Esophagus muscularis mucosa (tissue), 4 donors: ENCODE data around the gene HHIP. TPM values are rescaled to one million over a fixed set of nuclear protein-coding genes. Genes with fewer than 3 reads are reported as not detected.
"Not testable (repeated sequence)": the region's sequence is repeated elsewhere in the genome, so short reads cannot be mapped to it uniquely, and the experiment has no call there.

ENCODE experiments used
- DNase-seq: peaks from one replicate; pipeline ENCODE4 v3.0.0-alpha.2; 2017; ENCODE audit errors: extremely low spot score
- H3K27ac ChIP-seq, 4 donors: fragments of 200-600 bp; sonication (generic); replicated peaks in 1 of 4; 1 replicate in 3 of 4; 2 replicates in 1 of 4; pipeline ENCODE4 v1.5.1; 2016 to 2019; ENCODE audit warnings: mild to moderate bottlenecking in 1 of 4
- H3K27me3 ChIP-seq, 4 donors: fragments of 200-600 bp; sonication (generic); one replicate each; pipeline versions ENCODE4 v1.5.1 to v1.6.0; 2016 to 2019
- H3K36me3 ChIP-seq, 4 donors: fragments of 200-600 bp; sonication (generic); one replicate each; pipeline ENCODE4 v1.5.1; 2016 to 2019
- H3K4me1 ChIP-seq, 4 donors: fragments of 200-600 bp; sonication (generic); one replicate each; pipeline ENCODE4 v1.5.1; 2016 to 2019
- H3K4me3 ChIP-seq, 4 donors: fragments of 200-600 bp; sonication (generic); 1 replicate in 2 of 4; 2 replicates in 2 of 4; pipeline ENCODE4 v1.5.1; 2016 to 2019; ENCODE audit warnings: mild to moderate bottlenecking in 4 of 4, moderate library complexity in 1 of 4
- H3K9me3 ChIP-seq, 4 donors: fragments of 200-600 bp; sonication (generic); 1 replicate in 3 of 4; 2 replicates in 1 of 4; pipeline ENCODE4 v1.5.1; 2016 to 2019
- CTCF ChIP-seq, 3 experiments: fragments of 200-600 bp in 2 of 3; fragments of 450-650 bp in 1 of 3; sonication (generic) in 2 of 3; IDR thresholded peaks; one replicate each; pipeline ENCODE4 v1.5.1; 2017 to 2019; ENCODE audit warnings: antibody characterized with exemption in 3 of 3, mild to moderate bottlenecking in 2 of 3, moderate library complexity in 1 of 3
- EP300 ChIP-seq: sonication (generic); formaldehyde crosslinking; IDR thresholded peaks from one replicate; pipeline ENCODE4 v1.6.1; 2017; ENCODE audit warnings: antibody characterized with exemption
- POLR2A ChIP-seq: fragments of 450-650 bp; IDR thresholded peaks from one replicate; pipeline ENCODE4 v1.6.1; 2017; ENCODE audit warnings: antibody characterized with exemption, moderate library complexity, mild to moderate bottlenecking, low read depth
- POLR2AphosphoS5 ChIP-seq, 2 donors: sonication (generic); formaldehyde crosslinking; IDR thresholded peaks; one replicate each; pipeline ENCODE4 v1.6.1; 2017; ENCODE audit warnings: antibody characterized with exemption in 2 of 2
- WGBS: methylation state at CpG from one replicate; pipeline ENCODE4 v1.1.5; 2018; 5-methylcytosine and 5-hydroxymethylcytosine counted together
- intact Hi-C: fragments of 100-400 bp; cut with DNase I; formaldehyde crosslinking; loops from one replicate; pipeline ENCODE4 v1.15.1; 2023
- small RNA-seq, 3 donors: library from RNA; depleted of rRNA; stranded (forward); fragments of <200 nt; gene quantifications; one replicate each; pipeline ENCODE3, GENCODE V24; 2016
- total RNA-seq, 4 donors: library from RNA; depleted of rRNA; stranded (reverse); fragments of >200 nt; gene quantifications; one replicate each; pipeline versions ENCODE4 v1.1.0 to v1.2.1, GENCODE V29; 2016

Gene HHIP
- total RNA-seq, 4 donors from 2014 or later: under 0.01 to 0.75 (median 0.15) TPM

GRCh38 chr4:144788469-144788868 lies 142.5 kb downstream of the HHIP start:
- 65% methylated on average over 1 of the region's 1 CpG for WGBS
- no peak for TF ChIP-seq EP300
- no peak for TF ChIP-seq POLR2AphosphoS5 (IDR thresholded peaks at IDR 0.05)
- no peak for TF ChIP-seq CTCF (IDR thresholded peaks at IDR 0.05)
- no peak for TF ChIP-seq POLR2A
- intact Hi-C loops: no loop called here
- Histone ChIP-seq H3K4me3 (no peak overlapping the region), H3K36me3 (no peaks in the 10 kb centered on the region), H3K27ac (no peak overlapping the region), H3K27me3 (no peaks in the 10 kb centered on the region), H3K4me1 (no peaks in the 10 kb centered on the region), H3K9me3 (peaks cover 0 to 4% (median 0%) of the 10 kb centered on the region in 4 donors)
- no peak for DNase-seq

- DNase-seq, H3K27ac ChIP-seq, H3K4me3 ChIP-seq, H3K27me3 ChIP-seq, H3K9me3 ChIP-seq, intact Hi-C loops, H3K36me3 ChIP-seq, H3K4me1 ChIP-seq: not testable (repeated sequence)
- WGBS: 93% methylated on average over 6 of the region's 8 CpGs
These were observed 146.0 kb downstream of the HHIP start for GRCh38 chr4:144791933-144792332.

Small RNAs within 50 kb of the gene (small RNA-seq; reads per million reads assigned to genes)
- gene RF02271: 0 reads per million in 3 donors
